Kidney capillary endothelial cell (primary cell): Measurements from ENCODE around the gene KANSL1.
"Not testable (repeated sequence)": the region's sequence is repeated elsewhere in the genome, so short reads cannot be mapped to it uniquely, and the experiment has no call there.

Experiments used
- DNase-seq: peaks from one replicate; pipeline ENCODE4 v3.0.0-alpha.2; 2018; ENCODE audit warnings: low spot score

The KANSL1 gene

DNA sequence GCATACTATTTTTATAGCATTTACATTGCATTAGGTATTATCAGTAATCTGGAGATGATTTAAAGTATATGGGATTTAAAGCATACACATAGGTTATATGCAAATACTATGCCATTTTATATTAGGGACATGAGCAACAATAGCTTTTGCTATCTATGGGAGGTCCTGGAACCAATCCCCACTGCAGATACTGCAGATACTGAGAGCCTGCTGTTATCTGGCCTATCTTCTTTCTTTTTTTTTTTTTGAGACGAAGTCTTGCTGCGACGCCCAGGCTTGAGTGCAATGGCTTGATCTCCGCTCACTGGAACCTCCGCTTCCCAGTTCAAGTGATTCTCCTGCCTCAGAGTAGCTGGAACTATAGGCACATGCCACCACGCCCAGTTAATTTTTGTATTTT is 156.7 kb downstream of the KANSL1 start:
- no peak for DNase-seq

DNA sequence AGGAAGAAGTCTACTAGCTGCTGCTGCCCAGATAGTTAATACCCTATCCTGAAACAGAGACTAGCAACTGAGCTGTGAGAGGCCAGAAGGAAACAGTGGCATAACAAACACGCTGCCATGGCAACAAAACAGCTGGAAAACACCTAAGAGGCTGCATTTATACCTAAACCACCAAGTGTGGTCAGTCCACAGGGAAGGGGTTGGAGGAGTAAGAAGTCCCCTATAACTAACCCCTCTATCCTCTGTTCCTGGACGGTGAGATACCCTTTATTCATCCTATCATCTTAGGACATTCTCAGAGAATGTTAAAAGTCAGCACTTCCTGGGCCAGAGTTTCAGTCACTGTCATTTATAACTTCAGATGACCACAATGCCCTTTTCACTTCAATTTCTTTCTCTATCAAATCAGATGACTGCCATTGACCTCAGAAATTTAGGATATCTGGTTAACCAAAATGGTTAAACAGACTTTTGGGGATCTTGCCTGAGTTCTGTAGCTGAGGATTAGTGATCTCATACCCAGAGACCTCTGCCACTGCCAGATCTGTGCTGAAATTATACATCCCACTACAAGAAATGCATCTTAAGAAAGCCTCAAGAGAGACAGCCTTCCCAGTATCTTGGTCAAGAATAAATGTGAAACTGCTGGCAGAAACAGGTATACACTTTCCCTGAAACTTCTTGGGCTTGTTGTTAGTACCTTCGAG is 158.0 kb downstream of the KANSL1 start:
- no peak for DNase-seq

DNA sequence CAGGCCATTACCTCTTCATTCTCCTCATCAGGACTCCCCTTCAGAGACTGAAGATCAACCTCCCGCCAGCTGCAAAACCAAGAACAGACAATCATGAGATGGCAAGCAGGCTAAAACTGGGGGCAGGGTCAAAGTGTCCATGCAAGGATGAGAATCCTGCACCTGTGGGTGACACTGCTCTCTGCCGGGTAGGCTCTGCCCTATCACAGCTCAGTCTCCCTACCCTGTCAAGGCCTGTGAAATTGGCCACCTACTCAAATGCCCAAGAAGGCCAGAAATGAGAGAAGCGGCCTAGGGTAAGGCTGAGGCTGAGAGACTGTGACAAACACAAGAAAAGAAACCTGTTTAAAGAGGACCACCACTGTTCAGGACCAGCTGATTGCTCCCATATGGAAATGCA is 159.8 kb downstream of the KANSL1 start:
- no peak for DNase-seq

DNA sequence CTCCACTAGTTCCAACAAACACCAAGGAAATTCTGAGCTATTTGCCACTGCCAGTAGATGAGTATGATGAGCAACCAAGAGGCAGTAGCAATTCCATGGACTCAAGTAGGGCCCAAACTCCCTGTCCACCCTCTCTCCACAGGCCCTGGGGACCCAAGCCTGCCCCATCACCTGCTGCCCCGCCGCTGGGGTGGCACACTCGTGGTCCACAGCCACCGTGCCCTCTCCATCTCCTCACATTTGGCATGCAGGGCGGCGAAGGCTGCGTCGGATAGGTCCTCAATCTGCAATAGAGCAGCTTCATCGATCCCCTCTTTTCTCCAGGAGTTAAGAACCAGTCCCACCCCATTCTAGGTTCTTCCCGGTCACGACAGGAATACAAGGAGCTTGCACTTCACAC is 160.3 kb downstream of the KANSL1 start:
- DNase-seq = no peak

DNA sequence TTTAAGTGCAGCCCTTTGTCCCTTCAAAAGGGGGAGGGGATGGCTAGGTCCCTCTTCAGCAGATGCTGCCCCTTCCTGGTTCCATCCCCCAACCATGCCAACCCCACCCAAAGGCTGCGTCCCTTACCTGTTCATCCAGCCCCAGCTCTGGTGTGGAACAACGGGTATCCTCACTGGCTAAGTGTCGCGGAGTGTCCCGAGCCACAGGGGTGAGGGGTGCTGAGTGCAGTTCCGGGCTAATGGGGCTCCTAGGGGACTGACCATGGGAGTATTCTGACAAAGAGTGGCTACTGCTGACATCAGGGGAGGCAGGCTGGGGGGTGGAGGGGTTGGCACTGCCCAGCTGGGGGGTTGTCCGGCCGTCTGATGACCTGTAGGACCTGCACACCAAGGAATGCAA is 161.3 kb downstream of the KANSL1 start:
- DNase-seq = no peak

DNA sequence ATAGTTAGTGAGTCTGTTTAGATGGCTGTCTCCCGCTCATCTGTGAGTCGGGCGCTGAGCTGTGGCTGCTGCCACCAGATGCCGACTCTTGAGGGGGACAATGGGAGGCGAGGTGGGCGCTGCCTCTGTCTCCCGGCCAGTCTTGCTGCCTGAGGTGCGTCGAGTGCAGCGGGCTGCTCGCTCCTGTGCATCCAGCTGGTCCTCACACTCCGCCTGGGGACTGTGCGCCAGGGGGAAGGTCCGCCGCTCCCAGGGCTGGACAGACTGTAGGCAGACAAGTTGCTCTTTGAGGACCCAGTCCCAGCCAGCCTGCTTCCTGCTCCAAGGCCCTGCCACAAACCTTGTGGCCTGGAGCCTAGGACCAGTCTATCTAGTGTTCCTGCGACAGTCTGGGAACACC is 161.8 kb downstream of the KANSL1 start:
- DNase-seq = no peak

DNA sequence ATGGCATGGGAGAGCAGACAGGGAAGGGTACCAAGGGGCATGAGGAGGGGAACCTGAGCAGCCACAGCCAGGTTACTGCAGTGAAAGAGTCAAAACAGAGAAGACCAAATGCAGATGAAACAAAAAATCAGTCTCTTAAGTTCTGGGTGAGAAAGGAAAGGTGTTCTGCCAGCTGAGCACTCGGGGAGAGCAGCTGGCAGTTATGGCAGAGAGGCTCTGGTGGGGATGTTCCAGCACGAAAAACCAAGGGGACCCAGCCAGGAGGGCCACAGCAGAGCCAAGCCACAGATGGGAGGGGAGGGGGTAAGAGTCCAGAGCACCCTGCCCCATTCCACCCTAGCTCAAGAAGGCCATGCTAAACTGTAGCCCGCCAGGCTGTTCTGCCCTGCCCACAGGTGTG is 162.5 kb downstream of the KANSL1 start:
- DNase-seq = no peak

DNA sequence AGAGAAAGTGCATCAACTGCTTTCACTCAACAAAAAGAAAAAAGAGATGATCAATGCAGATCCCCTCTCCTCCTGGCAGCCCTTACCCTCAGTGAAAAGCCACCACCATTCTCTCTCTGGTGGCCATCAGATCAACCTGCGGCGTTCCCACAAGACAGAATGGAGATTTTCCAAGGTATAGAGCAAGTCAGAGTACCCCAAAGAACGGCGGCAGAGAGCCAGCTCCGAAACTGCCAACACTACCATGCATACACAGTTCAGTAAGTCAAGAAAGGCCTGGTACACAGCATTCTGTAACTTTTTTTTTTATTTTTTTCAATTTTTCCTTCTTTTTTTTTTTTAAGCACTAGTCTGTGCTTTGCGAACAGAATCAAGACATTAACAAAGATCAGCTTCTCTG is 163.6 kb downstream of the KANSL1 start:
- DNase-seq = no peak

DNA sequence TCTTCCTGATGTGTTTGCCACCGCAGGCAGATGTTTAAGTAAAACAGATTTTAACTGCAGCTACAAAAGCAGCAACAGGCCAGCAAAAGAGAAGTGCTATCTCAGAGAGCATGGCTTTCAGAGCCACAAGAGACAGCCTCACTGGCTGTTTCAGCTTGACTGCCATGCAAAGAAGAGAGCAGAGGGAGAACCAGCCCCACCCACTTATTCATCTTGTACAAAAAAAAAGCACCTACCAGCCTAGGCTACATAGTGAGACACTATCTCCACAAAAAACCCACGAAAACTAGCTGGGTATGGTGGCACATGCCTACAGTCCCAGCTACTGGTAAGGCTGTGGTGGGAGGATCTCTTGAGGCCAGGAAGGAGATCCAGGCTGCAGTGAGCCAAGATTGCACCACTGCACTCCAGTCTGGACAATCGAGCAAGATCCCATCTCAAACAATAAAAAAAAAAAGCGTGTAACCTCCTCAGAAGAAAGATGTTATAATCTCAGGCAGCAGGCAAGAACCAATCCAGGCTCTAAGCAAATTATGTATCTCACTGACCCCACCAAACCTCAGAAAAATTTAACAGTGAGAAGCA is 164.2 kb downstream of the KANSL1 start:
- no peak for DNase-seq

DNA sequence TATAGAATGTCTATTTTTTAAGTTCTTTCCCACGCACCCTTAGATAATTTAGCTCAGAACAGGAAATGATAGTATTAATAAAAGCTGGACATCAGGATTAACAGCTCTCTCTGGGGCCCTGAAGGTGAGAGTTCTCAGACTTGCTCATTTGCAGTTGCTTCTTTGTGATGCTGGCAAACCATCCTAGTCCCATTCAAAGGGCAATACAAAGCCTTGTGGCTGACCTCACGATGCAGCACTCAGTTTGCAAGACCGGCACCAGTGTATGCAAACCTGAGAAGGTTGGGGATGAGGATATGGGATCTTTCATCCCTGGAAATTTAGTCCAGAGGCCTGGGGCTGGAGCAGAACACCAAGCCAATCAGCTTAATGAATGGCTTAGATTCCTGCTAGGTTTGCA is 164.9 kb downstream of the KANSL1 start:
- DNase-seq = no peak

DNA sequence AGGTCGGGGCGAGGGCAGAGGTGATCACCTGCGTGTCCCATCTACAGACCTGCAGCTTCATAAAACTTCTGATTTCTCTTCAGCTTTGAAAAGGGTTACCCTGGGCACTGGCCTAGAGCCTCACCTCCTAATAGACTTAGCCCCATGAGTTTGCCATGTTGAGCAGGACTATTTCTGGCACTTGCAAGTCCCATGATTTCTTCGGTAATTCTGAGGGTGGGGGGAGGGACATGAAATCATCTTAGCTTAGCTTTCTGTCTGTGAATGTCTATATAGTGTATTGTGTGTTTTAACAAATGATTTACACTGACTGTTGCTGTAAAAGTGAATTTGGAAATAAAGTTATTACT is 165.3 kb downstream of the KANSL1 start:
- no peak for DNase-seq

DNA sequence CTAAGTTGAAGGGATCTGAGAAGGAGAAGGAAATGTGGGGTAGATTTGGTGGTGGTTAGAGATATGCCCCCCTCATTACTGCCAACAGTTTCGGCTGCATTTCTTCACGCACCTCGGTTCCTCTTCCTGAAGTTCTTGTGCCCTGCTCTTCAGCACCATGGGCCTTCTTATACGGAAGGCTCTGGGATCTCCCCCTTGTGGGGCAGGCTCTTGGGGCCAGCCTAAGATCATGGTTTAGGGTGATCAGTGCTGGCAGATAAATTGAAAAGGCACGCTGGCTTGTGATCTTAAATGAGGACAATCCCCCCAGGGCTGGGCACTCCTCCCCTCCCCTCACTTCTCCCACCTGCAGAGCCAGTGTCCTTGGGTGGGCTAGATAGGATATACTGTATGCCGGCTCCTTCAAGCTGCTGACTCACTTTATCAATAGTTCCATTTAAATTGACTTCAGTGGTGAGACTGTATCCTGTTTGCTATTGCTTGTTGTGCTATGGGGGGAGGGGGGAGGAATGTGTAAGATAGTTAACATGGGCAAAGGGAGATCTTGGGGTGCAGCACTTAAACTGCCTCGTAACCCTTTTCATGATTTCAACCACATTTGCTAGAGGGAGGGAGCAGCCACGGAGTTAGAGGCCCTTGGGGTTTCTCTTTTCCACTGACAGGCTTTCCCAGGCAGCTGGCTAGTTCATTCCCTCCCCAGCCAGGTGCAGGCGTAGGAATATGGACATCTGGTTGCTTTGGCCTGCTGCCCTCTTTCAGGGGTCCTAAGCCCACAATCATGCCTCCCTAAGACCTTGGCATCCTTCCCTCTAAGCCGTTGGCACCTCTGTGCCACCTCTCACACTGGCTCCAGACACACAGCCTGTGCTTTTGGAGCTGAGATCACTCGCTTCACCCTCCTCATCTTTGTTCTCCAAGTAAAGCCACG is 165.9 kb downstream of the KANSL1 start:
- no peak for DNase-seq

DNA sequence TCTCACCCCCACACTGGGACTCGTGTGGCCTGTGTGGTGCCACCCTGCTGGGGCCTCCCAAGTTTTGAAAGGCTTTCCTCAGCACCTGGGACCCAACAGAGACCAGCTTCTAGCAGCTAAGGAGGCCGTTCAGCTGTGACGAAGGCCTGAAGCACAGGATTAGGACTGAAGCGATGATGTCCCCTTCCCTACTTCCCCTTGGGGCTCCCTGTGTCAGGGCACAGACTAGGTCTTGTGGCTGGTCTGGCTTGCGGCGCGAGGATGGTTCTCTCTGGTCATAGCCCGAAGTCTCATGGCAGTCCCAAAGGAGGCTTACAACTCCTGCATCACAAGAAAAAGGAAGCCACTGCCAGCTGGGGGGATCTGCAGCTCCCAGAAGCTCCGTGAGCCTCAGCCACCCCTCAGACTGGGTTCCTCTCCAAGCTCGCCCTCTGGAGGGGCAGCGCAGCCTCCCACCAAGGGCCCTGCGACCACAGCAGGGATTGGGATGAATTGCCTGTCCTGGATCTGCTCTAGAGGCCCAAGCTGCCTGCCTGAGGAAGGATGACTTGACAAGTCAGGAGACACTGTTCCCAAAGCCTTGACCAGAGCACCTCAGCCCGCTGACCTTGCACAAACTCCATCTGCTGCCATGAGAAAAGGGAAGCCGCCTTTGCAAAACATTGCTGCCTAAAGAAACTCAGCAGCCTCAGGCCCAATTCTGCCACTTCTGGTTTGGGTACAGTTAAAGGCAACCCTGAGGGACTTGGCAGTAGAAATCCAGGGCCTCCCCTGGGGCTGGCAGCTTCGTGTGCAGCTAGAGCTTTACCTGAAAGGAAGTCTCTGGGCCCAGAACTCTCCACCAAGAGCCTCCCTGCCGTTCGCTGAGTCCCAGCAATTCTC is 166.8 kb downstream of the KANSL1 start:
- no peak for DNase-seq

DNA sequence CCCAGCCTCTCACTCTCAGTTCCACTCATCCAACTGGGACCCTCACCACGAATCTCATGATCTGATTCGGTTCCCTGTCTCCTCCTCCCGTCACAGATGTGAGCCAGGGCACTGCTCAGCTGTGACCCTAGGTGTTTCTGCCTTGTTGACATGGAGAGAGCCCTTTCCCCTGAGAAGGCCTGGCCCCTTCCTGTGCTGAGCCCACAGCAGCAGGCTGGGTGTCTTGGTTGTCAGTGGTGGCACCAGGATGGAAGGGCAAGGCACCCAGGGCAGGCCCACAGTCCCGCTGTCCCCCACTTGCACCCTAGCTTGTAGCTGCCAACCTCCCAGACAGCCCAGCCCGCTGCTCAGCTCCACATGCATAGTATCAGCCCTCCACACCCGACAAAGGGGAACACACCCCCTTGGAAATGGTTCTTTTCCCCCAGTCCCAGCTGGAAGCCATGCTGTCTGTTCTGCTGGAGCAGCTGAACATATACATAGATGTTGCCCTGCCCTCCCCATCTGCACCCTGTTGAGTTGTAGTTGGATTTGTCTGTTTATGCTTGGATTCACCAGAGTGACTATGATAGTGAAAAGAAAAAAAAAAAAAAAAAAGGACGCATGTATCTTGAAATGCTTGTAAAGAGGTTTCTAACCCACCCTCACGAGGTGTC is 167.6 kb downstream of the KANSL1 start:
- DNase-seq = no peak

DNA sequence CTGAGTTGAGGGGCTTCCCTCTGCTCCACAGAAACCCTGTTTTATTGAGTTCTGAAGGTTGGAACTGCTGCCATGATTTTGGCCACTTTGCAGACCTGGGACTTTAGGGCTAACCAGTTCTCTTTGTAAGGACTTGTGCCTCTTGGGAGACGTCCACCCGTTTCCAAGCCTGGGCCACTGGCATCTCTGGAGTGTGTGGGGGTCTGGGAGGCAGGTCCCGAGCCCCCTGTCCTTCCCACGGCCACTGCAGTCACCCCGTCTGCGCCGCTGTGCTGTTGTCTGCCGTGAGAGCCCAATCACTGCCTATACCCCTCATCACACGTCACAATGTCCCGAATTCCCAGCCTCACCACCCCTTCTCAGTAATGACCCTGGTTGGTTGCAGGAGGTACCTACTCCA is 168.2 kb downstream of the KANSL1 start:
- no peak for DNase-seq

DNA sequence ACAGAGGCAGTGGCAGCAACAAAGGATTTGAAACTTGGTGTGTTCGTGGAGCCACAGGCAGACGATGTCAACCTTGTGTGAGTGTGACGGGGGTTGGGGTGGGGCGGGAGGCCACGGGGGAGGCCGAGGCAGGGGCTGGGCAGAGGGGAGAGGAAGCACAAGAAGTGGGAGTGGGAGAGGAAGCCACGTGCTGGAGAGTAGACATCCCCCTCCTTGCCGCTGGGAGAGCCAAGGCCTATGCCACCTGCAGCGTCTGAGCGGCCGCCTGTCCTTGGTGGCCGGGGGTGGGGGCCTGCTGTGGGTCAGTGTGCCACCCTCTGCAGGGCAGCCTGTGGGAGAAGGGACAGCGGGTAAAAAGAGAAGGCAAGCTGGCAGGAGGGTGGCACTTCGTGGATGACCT is 168.6 kb downstream of the KANSL1 start:
- DNase-seq = no peak

DNA sequence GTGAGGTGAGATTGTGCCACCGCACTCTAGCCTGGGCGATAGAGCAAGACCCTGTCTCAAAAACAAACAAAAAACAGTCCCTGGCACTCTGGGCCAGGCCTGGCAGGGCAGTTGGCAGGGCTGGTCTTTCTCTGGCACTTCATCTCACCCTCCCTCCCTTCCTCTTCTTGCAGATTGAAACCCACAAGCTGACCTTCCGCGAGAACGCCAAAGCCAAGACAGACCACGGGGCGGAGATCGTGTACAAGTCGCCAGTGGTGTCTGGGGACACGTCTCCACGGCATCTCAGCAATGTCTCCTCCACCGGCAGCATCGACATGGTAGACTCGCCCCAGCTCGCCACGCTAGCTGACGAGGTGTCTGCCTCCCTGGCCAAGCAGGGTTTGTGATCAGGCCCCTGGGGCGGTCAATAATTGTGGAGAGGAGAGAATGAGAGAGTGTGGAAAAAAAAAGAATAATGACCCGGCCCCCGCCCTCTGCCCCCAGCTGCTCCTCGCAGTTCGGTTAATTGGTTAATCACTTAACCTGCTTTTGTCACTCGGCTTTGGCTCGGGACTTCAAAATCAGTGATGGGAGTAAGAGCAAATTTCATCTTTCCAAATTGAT is 169.3 kb downstream of the KANSL1 start:
- no peak for DNase-seq

DNA sequence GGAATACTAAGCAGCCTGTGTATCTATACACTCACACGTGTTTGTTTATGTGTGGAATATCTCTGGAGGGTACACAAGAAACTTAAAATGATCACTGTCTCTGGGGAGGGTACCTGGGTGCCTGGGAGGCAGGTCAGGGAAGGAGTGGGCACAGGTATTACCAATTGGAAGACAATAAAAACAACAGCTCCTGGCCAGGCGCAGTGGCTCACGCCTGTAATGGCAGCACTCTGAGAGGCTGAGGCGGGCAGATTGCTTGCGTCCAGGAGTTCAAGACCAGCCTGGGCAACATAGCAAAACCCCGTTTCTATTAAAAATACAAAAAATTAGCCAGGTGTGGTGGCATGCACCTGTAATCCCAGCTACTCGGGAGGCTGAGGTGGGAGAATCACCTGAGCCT is 169.9 kb downstream of the KANSL1 start:
- not testable (repeated sequence) for DNase-seq

DNA sequence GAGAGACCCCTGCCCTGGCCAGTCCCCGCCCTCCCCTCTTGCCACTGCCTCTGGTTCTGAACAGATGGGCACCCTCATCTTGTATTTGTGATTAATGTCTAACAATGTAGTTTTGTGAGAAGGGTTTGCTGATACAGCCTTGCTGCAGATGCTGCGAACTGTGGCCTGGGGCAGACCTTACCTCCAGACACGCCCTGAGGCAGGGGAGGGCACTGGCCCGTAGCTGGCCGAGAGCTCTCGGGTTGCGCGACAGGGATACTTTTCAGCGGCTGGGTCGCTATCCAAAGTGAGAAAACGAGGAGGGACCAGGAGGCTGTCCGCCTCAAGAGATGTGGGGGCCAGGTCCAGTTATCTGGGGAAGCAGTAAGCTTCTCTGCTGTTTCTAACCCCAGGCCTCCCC is 172.2 kb downstream of the KANSL1 start:
- DNase-seq = no peak

DNA sequence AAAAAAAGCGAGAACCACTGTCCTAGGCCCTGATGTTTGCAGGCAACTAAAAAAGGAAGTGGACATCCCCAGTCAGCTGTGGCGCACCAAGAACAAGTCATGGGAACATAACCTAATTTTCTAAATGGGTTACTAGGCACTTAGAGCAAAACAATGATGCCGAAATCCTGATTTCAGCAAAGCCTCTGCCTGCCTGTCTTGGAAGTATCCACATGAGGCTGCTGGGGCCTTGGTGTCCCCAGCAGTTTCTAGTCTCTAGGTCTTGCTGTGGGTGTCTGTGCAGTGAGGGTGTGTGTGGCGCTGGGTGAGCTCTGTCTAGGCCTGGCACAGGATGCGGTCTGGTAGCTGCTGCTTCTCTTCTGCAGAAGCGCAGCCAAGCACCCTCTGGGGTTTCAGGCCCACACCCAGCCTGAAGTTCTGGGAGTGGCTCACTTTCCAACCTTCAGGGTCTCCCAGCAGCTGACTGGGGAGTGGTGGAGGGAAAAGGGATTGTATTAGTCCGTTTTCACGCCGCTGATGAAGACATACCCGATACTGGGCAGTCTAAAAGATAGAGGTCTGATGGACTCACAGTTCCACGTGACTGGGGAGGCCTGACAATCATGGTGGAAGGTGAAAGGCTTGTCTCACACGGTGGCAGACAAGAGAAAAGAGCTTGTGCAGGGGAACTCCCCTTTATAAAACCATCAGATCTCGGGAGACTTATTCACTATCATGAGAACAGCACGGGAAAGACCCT is 173.0 kb downstream of the KANSL1 start:
- DNase-seq = no peak
